PC-3 (cell line): Measurements from ENCODE around the gene RERG. TPM values are rescaled to one million over a fixed set of nuclear protein-coding genes. Genes with fewer than 3 reads are reported as not detected.

Experiments used
- ATAC-seq: fragments of 200-7000 bp; cut with Tn5 transposase; 2 replicates; pipeline ENCODE4 v1.9.1; 2020; ENCODE audit warnings: mild to moderate bottlenecking, moderate library complexity
- BruUV-seq: library from RNA; stranded (reverse); fragments of 400-500 nt; replicated peaks from 2 replicates; lab custom pipeline; 2021; lab: Mats Ljungman, UMichigan
- CTCF ChIA-PET: fragments of 300-600 bp; sonication (Branson Sonifier 250); formaldehyde crosslinking; loops from one replicate; lab custom pipeline; 2022; ENCODE audit warnings: antibody characterized with exemption; lab: Charles Lee
- POLR2A ChIA-PET: fragments of 300-600 bp; sonication (Branson Sonifier 250); formaldehyde crosslinking; loops from one replicate; lab custom pipeline; 2022; ENCODE audit warnings: antibody characterized with exemption; ENCODE audit not compliant: unreplicated experiment; lab: Charles Lee
- DNase-seq: peaks from one replicate; pipeline ENCODE4 v3.0.0-alpha.2; 2015
- H2AFZ ChIP-seq: fragments of 300-600 bp; sonication (generic); 2 replicates; pipeline ENCODE4 v1.6.0; 2016; ENCODE audit warnings: antibody characterized with exemption, low read length
- H3F3A ChIP-seq: fragments of 300-600 bp; sonication (generic); one replicate; pipeline ENCODE4 v1.6.0; 2017; ENCODE audit warnings: antibody characterized with exemption, low read length, control low read depth, mild to moderate bottlenecking; ENCODE audit not compliant: unreplicated experiment
- H3K27ac ChIP-seq: fragments of 300-600 bp; sonication (generic); 2 replicates; pipeline ENCODE4 v1.5.1; 2016; ENCODE audit warnings: mild to moderate bottlenecking, low read length
- H3K27me3 ChIP-seq: fragments of 300-600 bp; sonication (generic); 2 replicates; pipeline ENCODE4 v1.6.1; 2016; ENCODE audit warnings: low read length, mixed read lengths
- H3K36me3 ChIP-seq: fragments of 300-600 bp; sonication (generic); 2 replicates; pipeline ENCODE4 v1.6.1; 2016; ENCODE audit warnings: low read depth, mixed run types, low read length, mixed read lengths
- H3K4me1 ChIP-seq: fragments of 300-600 bp; sonication (generic); 2 replicates; pipeline ENCODE4 v1.5.1; 2016; ENCODE audit warnings: low read length; ENCODE audit not compliant: insufficient read depth
- H3K4me2 ChIP-seq: fragments of 300-600 bp; sonication (generic); 2 replicates; pipeline ENCODE4 v1.6.0; 2016; ENCODE audit warnings: low read length
- H3K4me3 ChIP-seq: fragments of 300-600 bp; sonication (generic); 2 replicates; pipeline ENCODE4 v1.5.1; 2016; ENCODE audit warnings: mild to moderate bottlenecking, low read length, mixed read lengths
- H3K79me2 ChIP-seq: fragments of 300-600 bp; sonication (generic); 2 replicates; pipeline ENCODE4 v1.6.1; 2017; ENCODE audit warnings: low read length, mixed read lengths
- H3K9ac ChIP-seq: fragments of 300-600 bp; sonication (generic); 2 replicates; pipeline ENCODE4 v1.6.0; 2016; ENCODE audit warnings: mild to moderate bottlenecking, low read length
- H3K9me2 ChIP-seq: fragments of 300-600 bp; sonication (generic); replicated peaks from 2 replicates; pipeline ENCODE4 v1.6.1; 2016; ENCODE audit warnings: mixed run types, low read length, mixed read lengths
- H3K9me3 ChIP-seq: fragments of 300-600 bp; sonication (generic); 2 replicates; pipeline ENCODE4 v1.6.1; 2016; ENCODE audit warnings: low read length, mixed read lengths
- H4K20me1 ChIP-seq: fragments of 300-600 bp; sonication (generic); 2 replicates; pipeline ENCODE4 v1.6.1; 2016; ENCODE audit warnings: low read length, mixed read lengths
- EZH2 ChIP-seq: fragments of 300-600 bp; sonication (generic); IDR thresholded peaks from one replicate; pipeline ENCODE4 v1.6.1; 2017; ENCODE audit warnings: antibody characterized with exemption, mild to moderate bottlenecking, low read length; ENCODE audit not compliant: unreplicated experiment
- EZH2phosphoT487 ChIP-seq: fragments of 300-600 bp; sonication (generic); IDR thresholded peaks from 2 replicates; pipeline ENCODE4 v1.6.1; 2018; ENCODE audit warnings: mild to moderate bottlenecking, antibody characterized with exemption, low read length, borderline replicate concordance
- intact Hi-C: fragments of 100-400 bp; cut with micrococcal nuclease; formaldehyde crosslinking; loops from 2 replicates; pipeline ENCODE4 v1.9.0; 2023
- total RNA-seq: library from RNA; depleted of rRNA; stranded (reverse); fragments of >200 nt; gene quantifications from 2 replicates; pipeline ENCODE4 v1.2.3, GENCODE V29; 2014
- TF ChIP-seq, protein P1 (sequence below): fragments of 300-600 bp; sonication (generic); conservative IDR thresholded peaks from 2 replicates; pipeline ENCODE4 v1.5.1; 2017; ENCODE audit warnings: antibody characterized with exemption, low read depth, mild to moderate bottlenecking, low read length

The RERG gene
- total RNA-seq, 1 experiment from 2014 or later: not detected

DNA sequence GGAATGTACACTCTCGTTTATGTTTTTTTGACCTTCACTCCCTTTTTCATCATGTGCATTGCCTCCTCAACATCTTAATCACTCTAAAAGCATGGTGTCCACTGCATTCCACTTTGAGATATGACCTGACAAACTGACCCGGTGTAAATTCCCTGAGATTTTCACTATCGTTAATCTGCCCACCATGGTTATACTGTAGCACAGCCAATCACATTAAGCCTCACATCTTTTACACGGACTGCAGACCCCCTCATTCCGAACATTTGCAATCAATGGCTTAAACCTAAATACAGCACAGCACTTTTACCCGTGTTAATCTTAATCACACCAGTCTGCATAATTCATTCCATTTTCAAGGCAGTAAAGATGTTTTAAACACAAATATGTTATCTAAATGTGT lies 2.4 kb downstream of the RERG start:
- H3K27ac ChIP-seq: no peak overlapping the region
- no peak overlapping the region for H3K4me3 ChIP-seq
- H4K20me1 ChIP-seq: no peaks in the 10 kb centered on the region
- POLR2A ChIA-PET: no interaction called here
- BruUV-seq: no TSS peak
- intact Hi-C loops: no loop called here
- no peak overlapping the region for H3K4me2 ChIP-seq
- peaks cover 64% of the 10 kb centered on the region for H3K27me3 ChIP-seq
- TF ChIP-seq EZH2 (no peak), EZH2phosphoT487 (no peak)
- TF ChIP-seq, protein P1, sequence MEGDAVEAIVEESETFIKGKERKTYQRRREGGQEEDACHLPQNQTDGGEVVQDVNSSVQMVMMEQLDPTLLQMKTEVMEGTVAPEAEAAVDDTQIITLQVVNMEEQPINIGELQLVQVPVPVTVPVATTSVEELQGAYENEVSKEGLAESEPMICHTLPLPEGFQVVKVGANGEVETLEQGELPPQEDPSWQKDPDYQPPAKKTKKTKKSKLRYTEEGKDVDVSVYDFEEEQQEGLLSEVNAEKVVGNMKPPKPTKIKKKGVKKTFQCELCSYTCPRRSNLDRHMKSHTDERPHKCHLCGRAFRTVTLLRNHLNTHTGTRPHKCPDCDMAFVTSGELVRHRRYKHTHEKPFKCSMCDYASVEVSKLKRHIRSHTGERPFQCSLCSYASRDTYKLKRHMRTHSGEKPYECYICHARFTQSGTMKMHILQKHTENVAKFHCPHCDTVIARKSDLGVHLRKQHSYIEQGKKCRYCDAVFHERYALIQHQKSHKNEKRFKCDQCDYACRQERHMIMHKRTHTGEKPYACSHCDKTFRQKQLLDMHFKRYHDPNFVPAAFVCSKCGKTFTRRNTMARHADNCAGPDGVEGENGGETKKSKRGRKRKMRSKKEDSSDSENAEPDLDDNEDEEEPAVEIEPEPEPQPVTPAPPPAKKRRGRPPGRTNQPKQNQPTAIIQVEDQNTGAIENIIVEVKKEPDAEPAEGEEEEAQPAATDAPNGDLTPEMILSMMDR: no peak
- H3K9me3 ChIP-seq: no peaks in the 10 kb centered on the region
- CTCF ChIA-PET: no interaction called here
- no peaks in the 10 kb centered on the region for H3K79me2 ChIP-seq
- DNase-seq (no peak), ATAC-seq (no peak)
- no peaks in the 10 kb centered on the region for H3K4me1 ChIP-seq
- H3K9ac ChIP-seq: no peak overlapping the region
- H2AFZ ChIP-seq: no peak overlapping the region
- H3K9me2 ChIP-seq: no peaks in the 10 kb centered on the region
- no peaks in the 10 kb centered on the region for H3F3A ChIP-seq
- H3K36me3 ChIP-seq: no peaks in the 10 kb centered on the region

DNA sequence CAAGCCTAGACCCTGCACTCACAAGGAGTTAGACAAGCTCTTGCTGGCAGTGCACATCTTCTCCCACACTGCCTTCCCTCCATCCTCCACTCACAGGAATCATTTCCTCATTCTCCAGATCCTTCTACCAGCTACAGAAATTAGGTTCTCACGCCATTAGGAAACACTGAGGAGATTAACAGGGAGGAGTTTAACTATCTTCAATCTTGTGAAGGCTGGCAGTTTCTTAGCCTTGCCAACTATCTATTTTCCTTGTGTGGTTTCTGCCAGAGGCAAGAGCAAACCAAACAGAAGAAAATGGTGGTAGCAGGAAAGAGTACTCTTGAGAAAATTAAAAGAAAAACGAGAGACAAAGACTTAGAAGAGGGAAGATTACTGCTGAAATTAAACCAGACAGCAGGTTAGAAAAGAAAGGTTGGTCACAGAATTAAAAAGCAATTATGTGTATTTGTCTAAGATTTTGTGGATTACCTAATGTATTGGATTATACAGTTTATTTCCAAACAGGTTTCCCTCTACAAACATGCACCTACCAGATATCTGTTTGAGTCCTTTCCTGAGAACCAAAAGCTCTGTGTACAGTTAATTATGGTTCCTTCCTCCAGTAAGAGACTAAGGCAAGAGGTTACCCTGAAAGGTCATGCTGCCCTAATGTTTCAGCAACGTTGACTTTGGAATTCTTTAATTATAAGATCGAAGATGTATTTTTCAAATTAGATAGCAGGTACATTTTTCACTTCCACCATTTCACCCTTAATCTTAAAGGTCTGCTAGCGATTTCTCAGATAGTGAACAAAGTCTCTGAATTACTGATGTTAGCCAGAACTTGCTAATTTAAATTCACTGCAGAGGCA lies 5.0 kb downstream of the RERG start:
- TF ChIP-seq, protein P1: no peak
- TF ChIP-seq EZH2 (no peak), EZH2phosphoT487 (no peak)
- DNase-seq: no peak
- Histone ChIP-seq H3K27ac (no peak overlapping the region), H3K27me3 (peaks cover 75% of the 10 kb centered on the region), H3K9me2 (no peaks in the 10 kb centered on the region), H3K4me2 (no peak overlapping the region), H3K9ac (no peak overlapping the region), H4K20me1 (no peaks in the 10 kb centered on the region), H3K36me3 (no peaks in the 10 kb centered on the region), H3K4me3 (no peak overlapping the region), H3K79me2 (no peaks in the 10 kb centered on the region), H3F3A (no peaks in the 10 kb centered on the region), H2AFZ (no peak overlapping the region), H3K4me1 (no peaks in the 10 kb centered on the region), H3K9me3 (no peaks in the 10 kb centered on the region)
- intact Hi-C loops: no loop called here
- POLR2A ChIA-PET: no interaction called here
- CTCF ChIA-PET: no interaction called here
- BruUV-seq: no TSS peak
- no peak for ATAC-seq

DNA sequence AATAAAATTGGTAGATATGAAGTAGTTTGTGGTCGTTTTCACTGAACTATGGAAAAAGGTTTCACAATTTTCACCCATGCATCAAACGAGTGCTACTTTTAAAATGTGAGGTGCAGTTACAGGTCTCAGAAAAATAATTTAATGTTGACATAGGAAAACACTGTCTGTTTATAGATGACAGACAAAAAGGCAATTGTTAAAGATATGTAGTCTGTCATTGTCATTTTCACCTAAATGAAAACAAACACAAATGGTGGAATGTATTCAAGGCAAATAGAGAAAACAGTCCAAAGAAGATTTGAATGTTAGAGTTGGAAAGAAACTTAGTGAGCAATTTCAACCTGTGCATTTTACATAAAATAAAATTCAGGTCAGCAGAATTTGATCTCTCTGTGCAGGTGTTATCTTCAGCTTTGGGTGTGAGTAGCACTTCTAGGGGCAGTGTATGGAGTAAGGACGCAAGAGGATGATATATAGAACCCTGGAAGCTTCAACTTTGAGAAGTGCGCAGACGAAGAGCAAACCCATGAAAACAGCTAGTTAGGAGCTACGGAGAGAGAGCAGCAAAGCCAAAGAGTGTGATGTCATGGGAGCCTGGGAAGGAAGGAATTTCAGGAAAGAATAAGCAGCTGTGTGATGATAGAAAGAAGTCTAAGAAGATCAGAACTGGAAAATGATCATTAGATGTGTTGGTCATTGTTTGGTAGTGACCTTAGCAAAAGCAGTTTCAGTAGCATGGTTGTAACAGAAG lies 6.2 kb downstream of the RERG start:
- no peaks in the 10 kb centered on the region for H3K4me1 ChIP-seq
- no peak overlapping the region for H3K4me3 ChIP-seq
- POLR2A ChIA-PET: no interaction called here
- no peak for DNase-seq
- H3K27me3 ChIP-seq: peaks cover 64% of the 10 kb centered on the region
- TF ChIP-seq EZH2: no peak
- no peaks in the 10 kb centered on the region for H3K36me3 ChIP-seq
- H3K9me2 ChIP-seq: no peaks in the 10 kb centered on the region
- no peak overlapping the region for H3K27ac ChIP-seq
- no peaks in the 10 kb centered on the region for H3K79me2 ChIP-seq
- no peak overlapping the region for H2AFZ ChIP-seq
- H3K9me3 ChIP-seq: no peaks in the 10 kb centered on the region
- no peaks in the 10 kb centered on the region for H4K20me1 ChIP-seq
- CTCF ChIA-PET: no interaction called here
- no peaks in the 10 kb centered on the region for H3F3A ChIP-seq
- no peak overlapping the region for H3K9ac ChIP-seq
- no TSS peak for BruUV-seq
- no peak for ATAC-seq
- intact Hi-C loops: no loop called here
- H3K4me2 ChIP-seq: no peak overlapping the region
